Peyer's patch (tissue), 4 donors: ENCODE measurements around the gene MYO1D. TPM values are rescaled to one million over a fixed set of nuclear protein-coding genes. Genes with fewer than 3 reads are reported as not detected.
"Not testable (repeated sequence)": the region's sequence is repeated elsewhere in the genome, so short reads cannot be mapped to it uniquely, and the experiment has no call there.

ENCODE experiments used
- DNase-seq, 3 donors: peaks; one replicate each; pipeline ENCODE4 v3.0.0-alpha.2; 2017 to 2019
- H3K27ac ChIP-seq, 4 donors: fragments of 200-600 bp; sonication (generic); one replicate each; pipeline ENCODE4 v1.5.1; 2016 to 2019
- H3K27me3 ChIP-seq, 2 donors: fragments of 200-600 bp; sonication (generic); one replicate each; pipeline ENCODE4 v1.5.1; 2019
- H3K36me3 ChIP-seq, 3 donors: fragments of 200-600 bp; sonication (generic); one replicate each; pipeline ENCODE4 v1.5.1; 2016 to 2019
- H3K4me1 ChIP-seq, 4 donors: fragments of 200-600 bp; sonication (generic); one replicate each; pipeline ENCODE4 v1.5.1; 2016 to 2019
- H3K4me3 ChIP-seq, 4 donors: fragments of 200-600 bp; sonication (generic); 1 replicate in 3 of 4; 2 replicates in 1 of 4; pipeline ENCODE4 v1.5.1; 2016 to 2019; ENCODE audit warnings: mild to moderate bottlenecking in 1 of 4
- H3K9me3 ChIP-seq, 4 donors: fragments of 200-600 bp; sonication (generic); one replicate each; pipeline ENCODE4 v1.5.1; 2016 to 2019; ENCODE audit warnings: mild to moderate bottlenecking in 1 of 4
- CTCF ChIP-seq, 6 experiments: fragments of 450-650 bp in 4 of 6; fragments of 200-600 bp in 2 of 6; sonication (generic) in 1 of 6; IDR thresholded peaks; one replicate each; pipeline ENCODE4 v1.5.1; 2017 to 2019; ENCODE audit warnings: antibody characterized with exemption in 6 of 6, mild to moderate bottlenecking in 3 of 6, moderate library complexity in 1 of 6
- POLR2A ChIP-seq, 2 donors: fragments of 450-650 bp; IDR thresholded peaks; one replicate each; pipeline ENCODE4 v1.5.1; 2017; ENCODE audit warnings: antibody characterized with exemption in 2 of 2, mild to moderate bottlenecking in 2 of 2, moderate library complexity in 2 of 2
- total RNA-seq, 4 donors: library from RNA; depleted of rRNA; stranded (reverse); fragments of >200 nt; gene quantifications; one replicate each; pipeline ENCODE4 v1.1.0, GENCODE V29; 2016

The MYO1D gene
- total RNA-seq, 4 donors from 2014 or later: 148 to 340 (median 328) TPM

- Histone ChIP-seq H3K36me3 (peaks cover 0 to 87% (median 0%) of the 10 kb centered on the region in 3 donors), H3K9me3 (no peaks in the 10 kb centered on the region), H3K27me3 (no peaks in the 10 kb centered on the region), H3K27ac (no peak overlapping the region), H3K4me3 (no peak overlapping the region), H3K4me1 (no peaks in the 10 kb centered on the region)
- TF ChIP-seq CTCF (IDR thresholded peaks at IDR 0.05) (no peak), POLR2A (IDR thresholded peaks at IDR 0.05) (no peak)
- no peak for DNase-seq
Observed at GRCh38 chr17:32460054-32460453, 416.9 kb downstream of the MYO1D start.

GRCh38 chr17:32458371-32458770, 418.6 kb downstream of the MYO1D start:
- Histone ChIP-seq H3K27ac (no peak overlapping the region), H3K9me3 (no peaks in the 10 kb centered on the region), H3K27me3 (no peaks in the 10 kb centered on the region), H3K4me1 (no peaks in the 10 kb centered on the region), H3K4me3 (no peak overlapping the region), H3K36me3 (peaks cover 0 to 87% (median 0%) of the 10 kb centered on the region in 3 donors)
- DNase-seq: no peak
- TF ChIP-seq CTCF (IDR thresholded peaks at IDR 0.05): no peak
- no peak for TF ChIP-seq POLR2A (IDR thresholded peaks at IDR 0.05)

GRCh38 chr17:32453370-32453769, 423.6 kb downstream of the MYO1D start:
- no peak for DNase-seq
- no peaks in the 10 kb centered on the region for H3K27me3 ChIP-seq
- H3K4me3 ChIP-seq: no peak overlapping the region
- TF ChIP-seq CTCF (IDR thresholded peaks at IDR 0.05): no peak
- no peak for TF ChIP-seq POLR2A (IDR thresholded peaks at IDR 0.05)
- peaks cover 0 to 97% (median 0%) of the 10 kb centered on the region in 3 donors for H3K36me3 ChIP-seq
- no peaks in the 10 kb centered on the region for H3K9me3 ChIP-seq
- no peak overlapping the region for H3K27ac ChIP-seq
- no peaks in the 10 kb centered on the region for H3K4me1 ChIP-seq

GRCh38 chr17:32452281-32452680, 424.6 kb downstream of the MYO1D start:
- Histone ChIP-seq H3K27me3 (no peaks in the 10 kb centered on the region), H3K27ac (no peak overlapping the region), H3K9me3 (no peaks in the 10 kb centered on the region), H3K4me1 (no peaks in the 10 kb centered on the region), H3K36me3 (peaks cover 0 to 92% (median 0%) of the 10 kb centered on the region in 3 donors), H3K4me3 (no peak overlapping the region)
- TF ChIP-seq POLR2A (IDR thresholded peaks at IDR 0.05) (no peak), CTCF (IDR thresholded peaks at IDR 0.05) (no peak)
- no peak for DNase-seq

- Histone ChIP-seq H3K36me3 (peaks cover 0 to 88% (median 0%) of the 10 kb centered on the region in 3 donors), H3K27me3 (no peaks in the 10 kb centered on the region), H3K27ac (no peak overlapping the region), H3K4me3 (no peak overlapping the region), H3K9me3 (no peaks in the 10 kb centered on the region), H3K4me1 (peaks cover 0 to 2% (median 0%) of the 10 kb centered on the region in 4 donors)
- no peak for DNase-seq
- no peak for TF ChIP-seq CTCF (IDR thresholded peaks at IDR 0.05)
Observed at GRCh38 chr17:32451879-32452278, 425.0 kb downstream of the MYO1D start.

- H3K36me3 ChIP-seq: peaks cover 0 to 75% (median 0%) of the 10 kb centered on the region in 3 donors
- DNase-seq, H3K4me3 ChIP-seq: not testable (repeated sequence)
Observed at GRCh38 chr17:32450379-32450778, 426.5 kb downstream of the MYO1D start.

More at GRCh38 chr17:32450379-32450778, 426.5 kb downstream of the MYO1D start:
- peaks cover 0 to 17% (median 2%) of the 10 kb centered on the region in 4 donors for H3K4me1 ChIP-seq
- H3K27me3 ChIP-seq, H3K27ac ChIP-seq, H3K9me3 ChIP-seq: not testable (repeated sequence)
